HG02870 (cell line): Measurements from ENCODE around the gene ADARB2.

Experiments
- ATAC-seq: cut with Tn5 transposase; IDR thresholded peaks from one replicate; pipeline ENCODE4 v1.9.1; 2021; ENCODE audit warnings: mild to moderate bottlenecking, moderate library complexity; ENCODE audit not compliant: unreplicated experiment

The ADARB2 gene

DNA sequence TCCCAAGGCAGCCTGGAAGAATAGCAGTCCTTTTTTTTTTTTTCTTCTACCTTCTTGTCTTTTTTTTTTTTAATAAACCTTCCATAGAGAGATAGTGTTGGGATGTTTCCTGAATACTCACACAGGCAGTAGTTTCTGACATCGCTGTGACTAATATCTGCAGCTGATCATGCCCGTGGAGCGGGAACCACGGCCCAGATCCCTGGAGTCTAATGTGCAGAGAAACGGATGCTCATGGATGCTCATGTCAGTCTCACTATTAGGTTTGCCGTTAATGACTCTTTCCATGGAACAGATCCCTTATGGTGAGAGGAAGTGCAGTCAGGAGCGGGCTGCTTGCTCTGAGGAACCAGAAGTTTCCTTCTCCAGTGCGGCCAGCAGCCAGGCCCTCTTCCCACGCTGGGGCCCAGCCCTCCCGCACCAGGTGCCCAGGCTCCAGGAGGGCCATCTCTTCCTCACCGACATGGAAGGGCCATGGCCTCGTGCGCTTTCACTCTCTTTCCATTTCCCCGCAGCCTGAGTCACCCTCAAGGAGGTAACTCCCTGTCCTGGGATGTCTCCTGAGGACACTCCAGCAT is 548.7 kb downstream of the ADARB2 start:
- ATAC-seq: no peak

DNA sequence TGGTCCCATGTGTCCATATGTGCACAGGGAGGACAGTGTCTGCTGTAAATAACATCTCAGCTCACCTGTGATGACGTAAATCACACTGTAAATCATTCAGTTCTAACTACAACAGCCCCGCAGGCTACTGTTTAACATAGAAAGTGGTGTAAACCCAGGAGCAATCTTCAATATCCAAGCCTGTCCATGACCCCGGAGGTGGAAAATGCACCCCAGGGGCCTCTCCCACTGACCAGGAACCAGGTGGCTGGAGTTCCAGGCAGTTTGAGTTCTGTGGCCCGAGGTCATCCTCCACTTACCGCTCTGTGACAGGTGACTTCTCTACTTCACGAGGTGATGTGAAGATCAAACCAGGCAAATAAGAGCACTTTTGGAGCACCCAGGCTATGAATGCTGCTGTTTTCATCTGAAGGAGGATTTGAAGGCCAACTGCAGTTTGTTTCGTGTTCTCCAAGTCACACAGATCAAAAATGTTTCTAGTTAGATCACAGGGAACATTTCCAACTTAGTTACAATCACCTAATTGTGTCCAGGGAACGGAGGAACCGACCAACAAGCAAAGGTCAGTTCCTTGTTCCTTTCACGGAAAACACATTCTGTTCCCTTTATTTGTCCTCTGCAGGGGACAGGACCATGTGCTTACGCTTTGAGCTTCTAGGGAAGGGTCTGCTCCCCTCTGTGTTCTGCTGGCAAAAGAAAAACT is 549.3 kb downstream of the ADARB2 start:
- no peak for ATAC-seq

DNA sequence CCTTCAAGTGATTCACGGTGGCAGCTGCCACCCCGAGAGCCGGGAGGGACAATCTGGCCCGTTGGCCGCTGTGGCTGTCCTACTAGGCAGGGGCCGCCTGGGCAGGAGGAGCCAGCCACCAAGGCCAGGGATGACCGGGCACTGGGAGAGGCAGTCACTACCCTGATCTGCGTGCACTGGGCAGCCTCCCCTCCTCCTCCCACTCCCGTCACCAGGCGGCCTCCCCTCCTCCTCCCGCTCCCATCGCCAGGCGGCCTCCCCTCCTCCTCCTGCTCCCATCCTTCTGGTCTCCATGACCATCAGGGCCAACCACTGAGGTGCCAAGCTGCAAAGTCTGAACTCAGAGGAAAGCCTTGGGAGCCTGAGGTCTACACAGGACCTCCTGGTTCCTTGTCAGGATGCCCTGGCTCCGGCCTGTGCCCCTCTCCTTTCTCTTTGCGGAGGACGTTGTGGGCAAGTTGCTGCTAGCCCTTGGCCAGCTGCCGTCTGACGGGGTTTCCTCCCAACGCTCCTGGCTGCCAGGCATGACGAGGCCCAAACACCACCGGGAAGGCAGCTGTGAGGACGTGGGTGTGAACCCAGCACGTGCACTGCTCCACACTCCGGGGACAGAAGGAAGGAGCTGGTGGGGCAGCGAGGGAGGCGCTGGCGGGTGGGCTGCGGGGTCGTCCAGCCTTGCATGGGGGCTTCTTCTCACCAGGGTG is 550.0 kb downstream of the ADARB2 start:
- ATAC-seq: no peak

DNA sequence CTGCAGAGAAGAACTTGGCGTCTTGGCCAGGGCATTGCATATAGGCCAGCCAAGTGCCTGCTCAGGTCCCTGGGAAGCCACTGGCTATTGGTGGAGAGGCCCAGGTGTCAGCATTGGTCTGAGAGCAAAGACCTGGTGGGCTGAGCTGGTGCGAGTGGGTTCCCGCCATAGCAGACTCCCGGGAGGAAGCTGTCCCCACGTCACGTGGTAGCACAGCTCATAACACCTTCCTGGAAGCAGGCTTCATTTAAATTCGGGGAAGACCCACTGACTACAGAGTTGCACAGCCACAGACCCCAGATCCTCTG is 550.7 kb downstream of the ADARB2 start:
- ATAC-seq: no peak

DNA sequence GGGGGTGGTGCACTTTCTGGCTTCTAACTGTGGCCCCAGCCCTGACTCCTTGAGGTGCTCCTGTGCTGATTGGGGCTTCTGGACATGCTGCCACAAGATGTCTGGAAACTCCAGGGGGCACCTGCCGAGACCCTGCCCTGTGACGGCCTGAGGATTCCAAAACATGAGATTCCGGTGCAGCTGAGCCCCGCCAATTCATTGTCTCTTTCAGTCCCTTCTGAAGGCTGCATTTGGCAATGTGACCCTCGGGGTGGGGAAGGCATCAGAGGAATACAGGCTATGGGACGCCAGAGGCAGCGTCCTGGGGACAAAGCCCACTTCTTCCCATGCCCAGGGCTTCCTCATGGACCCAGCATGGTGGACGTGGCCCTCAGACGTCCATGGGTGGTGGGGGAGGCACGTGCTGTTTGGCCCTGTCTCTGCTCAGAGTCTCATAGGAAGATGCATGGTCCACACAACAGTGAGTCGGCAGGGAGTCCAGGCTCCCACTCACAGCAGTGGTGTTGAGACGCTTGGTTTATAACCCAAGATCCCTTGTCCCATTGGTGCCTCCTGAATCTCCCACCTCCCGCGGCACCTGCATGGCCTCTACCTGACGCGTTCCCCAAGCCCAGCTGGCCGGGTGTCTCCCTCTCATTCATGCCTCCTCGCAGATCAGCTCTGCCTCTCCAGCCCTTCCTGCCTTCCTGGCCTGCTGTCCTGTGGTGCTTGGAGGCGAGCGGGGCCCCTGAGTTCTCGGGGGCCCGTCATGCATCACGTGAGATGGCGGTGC is 551.2 kb downstream of the ADARB2 start:
- ATAC-seq: no peak

DNA sequence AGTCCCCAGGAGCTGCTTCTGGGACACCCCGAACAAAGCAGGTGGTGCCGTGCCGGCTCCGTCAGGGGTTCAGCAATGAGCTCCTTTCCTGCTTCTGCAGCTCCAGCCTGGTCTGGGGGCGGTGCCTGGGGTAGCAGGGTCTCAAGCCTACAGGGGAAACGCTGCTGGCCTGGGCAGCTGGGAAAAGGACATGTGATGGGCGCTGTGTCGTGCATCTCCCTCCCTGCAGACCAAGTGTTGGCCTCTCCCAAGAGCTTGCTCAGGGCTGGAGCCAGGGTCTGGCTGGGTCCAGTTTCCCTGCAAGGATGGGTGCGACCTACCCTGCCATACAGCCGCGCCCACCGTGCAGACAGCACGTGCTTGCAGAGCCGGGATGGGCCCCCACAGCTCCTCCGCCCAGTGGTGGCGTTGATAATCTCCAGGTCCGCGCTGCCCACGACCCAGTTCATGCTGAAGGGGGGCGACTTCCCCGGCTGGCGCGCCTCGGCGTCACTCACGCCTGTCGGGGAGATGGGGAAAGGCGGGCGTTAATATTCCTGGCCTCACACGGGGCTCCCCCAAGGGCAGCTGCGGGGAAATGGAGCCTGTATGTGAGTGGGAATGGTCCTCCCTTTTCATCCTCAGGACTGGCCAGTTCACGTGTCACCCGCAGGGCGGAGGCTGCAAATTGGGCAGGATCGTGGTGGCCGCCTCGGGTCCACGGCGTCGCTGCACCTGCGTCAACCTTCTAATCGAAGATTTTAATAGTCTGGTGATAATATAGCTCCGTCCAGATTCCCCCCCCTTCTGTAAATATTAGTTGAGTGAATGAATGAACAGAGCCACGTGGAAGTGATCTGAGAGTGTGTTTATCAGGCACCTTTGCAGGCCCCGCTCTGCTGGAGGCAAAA is 552.5 kb downstream of the ADARB2 start:
- ATAC-seq: no peak

DNA sequence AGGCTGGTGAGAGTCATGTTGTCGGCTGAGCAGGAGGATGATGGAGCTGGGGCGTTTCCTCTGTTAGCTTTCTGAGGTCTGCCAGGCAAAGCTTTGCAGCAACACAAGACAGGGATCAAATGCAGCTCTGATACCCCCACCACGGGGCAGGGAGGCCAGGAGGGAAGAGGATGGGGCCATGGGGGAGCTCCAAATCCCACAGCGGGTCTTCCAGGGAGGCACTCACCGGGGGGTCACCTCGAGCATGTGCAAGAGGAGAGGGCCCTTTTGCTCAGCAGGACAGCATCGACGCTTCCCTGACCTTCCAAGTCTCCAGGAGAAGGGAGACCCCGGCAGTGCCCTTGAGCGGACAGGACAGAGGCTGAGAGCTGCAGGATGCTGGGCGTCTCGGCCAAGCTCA is 553.6 kb downstream of the ADARB2 start:
- no peak for ATAC-seq

DNA sequence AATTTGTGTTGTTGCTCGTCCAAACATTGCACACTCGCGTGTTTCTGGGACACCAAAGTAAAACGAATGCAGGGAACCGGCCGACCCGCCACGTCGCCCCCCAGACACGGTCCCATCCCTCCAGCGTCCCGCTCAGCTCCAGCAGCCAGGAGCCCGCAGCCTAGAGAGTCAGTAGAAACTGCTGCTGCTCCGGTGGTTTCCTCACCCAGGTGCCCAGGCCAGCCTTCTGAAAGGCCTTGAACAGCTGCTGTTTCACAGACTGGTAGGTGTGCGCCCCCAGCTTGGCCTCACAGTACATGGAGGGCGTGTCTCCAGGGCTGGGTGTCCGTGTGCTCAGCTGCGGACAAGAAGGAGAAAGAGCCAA is 554.3 kb downstream of the ADARB2 start:
- no peak for ATAC-seq

DNA sequence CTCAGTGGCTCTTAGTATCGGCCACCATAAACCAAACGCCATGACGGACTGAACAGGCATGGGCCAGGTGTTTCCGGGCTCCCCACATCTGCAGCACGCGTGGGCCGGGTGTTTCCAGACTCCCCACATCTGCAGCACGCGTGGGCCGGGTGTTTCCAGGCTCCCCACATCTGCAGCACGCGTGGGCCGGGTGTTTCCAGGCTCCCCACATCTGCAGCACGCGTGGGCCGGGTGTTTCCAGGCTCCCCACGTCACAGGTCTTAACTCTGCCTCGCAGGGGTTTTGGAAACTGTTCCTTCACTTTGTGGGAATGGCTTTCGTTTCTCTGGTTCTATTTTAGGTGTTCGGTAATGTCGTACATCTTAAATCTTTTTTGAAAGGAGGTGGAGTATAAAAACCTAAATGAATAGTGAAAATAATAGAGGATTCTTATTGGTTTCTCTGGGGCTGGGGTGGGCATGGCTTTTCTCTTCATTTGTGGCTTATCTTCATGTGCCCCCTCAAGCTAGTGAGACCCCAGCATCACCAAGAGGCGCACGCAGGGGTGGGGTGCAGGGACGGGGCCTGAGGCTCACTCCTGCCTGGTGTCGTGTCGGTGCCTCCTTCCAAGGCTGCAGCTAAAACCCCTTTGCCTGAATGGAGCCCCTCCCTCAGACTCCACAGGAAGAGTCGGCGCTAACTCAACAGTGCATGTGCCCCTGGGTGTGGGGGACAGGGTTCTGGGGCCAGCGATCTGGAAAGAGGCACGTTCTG is 554.9 kb downstream of the ADARB2 start:
- ATAC-seq: no peak

DNA sequence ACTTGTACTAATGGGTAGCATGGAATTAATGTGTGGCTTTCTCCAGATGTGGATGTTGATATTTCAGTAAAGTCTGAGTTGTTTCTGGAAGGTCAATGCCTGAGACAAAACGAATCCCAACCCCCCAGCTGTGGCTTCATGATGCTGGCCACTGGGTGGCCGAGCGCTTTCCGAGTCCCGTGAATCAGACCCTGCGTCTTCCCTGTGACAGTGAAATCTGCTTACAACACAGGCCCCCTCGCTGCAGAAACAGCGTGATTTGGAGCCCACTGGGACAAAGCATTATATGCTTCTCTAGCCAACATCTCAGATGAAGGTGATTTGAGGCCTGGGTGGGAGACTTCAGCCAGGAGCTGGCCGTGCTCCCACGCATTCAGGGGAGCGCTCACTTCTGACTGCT is 556.5 kb downstream of the ADARB2 start:
- ATAC-seq: no peak

DNA sequence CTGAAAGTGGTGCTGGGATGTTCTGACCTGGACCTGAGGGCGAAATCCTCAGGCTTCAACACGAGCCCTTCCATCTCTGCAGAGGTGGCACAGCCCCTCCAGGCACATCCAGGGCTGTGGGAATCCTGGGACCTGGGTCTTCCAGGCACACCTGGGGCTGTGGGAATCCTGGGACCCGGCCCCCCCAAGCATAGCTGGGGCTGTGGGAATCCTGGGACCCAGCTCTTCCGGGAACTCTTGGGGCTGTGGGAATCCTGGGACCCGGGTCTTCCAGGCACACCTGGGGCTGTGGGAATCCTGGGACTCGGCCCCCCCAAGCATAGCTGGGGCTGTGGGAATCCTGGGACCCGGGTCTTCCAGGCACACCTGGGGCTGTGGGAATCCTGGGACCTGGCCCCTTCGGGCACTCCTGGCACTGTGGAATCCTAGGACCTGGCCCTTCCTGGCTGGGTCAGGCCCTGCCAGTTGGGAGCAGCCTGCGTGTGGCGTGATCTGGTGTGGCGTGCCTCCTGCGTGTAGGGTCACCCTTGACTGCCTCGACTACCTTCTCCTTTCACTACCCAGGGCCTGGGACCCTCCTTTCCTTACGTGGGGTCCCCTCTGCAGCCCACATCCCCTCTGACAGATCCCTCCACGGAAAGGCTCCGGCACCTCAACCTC is 557.1 kb downstream of the ADARB2 start:
- no peak for ATAC-seq

DNA sequence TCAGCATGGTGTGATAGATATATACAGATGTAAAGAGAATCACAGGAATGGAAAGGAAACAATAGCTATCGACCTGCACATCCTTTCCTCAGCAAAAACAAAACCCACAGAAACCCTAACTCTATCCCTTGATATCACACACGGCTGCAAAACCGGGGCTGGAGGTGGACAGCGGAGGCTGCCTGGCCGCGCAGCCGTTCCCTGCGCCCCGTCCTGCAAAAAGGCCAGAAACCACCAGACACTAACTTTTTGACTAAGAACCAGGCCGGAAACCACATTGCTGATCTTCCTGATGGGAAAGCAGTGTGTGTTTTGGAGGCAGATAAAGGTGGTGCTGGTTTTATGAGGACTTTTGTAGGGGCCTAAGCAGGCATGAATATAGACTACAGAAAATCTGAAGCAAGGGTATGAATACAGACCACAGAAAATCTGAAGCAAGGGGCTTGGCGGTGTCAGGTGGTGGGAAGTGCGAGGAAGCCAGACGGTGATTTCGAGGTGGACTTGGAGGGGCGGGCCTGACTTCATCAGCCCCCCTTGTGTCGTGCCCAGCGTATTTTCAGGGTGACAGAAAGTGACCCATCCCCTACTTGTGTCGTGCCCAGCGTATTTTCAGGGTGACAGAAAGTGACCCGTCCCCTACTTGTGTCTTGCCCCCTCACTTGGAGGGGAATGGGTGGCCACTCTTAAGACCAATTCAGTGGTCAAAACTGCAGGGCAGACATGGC is 557.8 kb downstream of the ADARB2 start:
- ATAC-seq: no peak

DNA sequence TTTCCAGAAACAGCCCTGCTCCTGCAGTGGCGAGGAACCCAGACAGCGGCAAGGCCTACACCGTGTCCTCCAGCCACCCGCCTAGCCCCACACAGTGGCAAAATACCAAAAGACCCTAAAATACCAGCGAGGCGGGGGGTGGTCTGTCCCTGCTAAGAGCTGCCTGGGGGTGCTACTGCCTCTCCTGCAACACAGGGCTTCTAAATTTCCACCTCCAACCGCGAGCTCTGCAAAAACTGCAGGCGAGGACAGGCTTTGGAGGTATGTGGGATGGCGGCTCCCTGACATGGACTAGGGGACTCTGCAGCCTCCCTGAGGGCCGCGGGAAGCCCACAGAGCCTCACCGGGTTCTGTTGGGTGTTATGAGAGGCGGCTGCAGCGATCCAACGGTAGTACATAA is 558.8 kb downstream of the ADARB2 start:
- no peak for ATAC-seq

DNA sequence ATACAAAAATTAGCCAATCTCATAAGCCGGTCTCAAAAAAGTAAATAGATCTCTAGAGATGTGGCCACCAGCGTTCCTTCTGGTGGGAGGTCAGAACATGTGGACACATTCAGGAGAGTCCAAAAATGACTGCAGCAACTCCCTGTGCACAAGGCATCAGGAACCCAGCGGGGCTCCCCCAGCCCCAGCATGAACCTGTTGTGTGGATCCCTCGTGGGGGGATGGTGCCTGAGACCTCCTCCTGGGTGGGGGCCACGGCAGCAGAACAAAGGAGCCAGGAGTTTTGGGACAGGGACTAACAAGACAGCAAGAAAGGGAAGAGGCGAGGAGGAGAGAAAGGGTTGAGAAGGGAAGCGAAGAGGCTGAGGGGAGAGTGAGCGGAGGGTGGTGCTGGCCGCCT is 559.4 kb downstream of the ADARB2 start:
- ATAC-seq: no peak

DNA sequence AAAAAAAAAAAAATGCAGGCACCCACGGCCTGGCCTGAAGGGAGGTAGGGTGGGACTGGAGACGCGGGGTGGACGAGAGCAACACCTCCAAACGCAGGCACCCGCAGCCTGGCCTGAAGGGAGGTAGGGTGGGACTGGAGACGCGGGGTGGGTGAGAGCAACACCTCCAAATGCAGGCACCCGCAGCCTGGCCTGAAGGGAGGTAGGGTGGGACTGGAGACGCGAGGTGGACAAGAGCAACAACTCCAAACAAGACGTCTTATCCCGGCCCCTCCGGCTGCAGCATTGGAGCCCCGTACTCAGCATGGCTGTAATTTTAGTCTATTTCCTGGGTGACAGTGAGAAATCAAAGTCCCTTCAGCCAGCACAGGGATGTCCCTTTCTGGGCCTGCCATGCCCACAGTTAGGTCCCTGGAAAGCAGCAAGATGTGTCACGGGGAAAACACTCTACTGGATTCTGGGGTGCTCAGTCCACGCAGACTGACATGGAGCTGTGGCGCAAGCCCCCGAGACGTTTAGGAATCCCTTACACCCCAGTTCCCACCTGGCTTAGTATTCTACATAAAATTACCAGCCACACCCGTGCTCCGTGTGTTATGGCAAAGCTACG is 561.3 kb downstream of the ADARB2 start:
- ATAC-seq: no peak

DNA sequence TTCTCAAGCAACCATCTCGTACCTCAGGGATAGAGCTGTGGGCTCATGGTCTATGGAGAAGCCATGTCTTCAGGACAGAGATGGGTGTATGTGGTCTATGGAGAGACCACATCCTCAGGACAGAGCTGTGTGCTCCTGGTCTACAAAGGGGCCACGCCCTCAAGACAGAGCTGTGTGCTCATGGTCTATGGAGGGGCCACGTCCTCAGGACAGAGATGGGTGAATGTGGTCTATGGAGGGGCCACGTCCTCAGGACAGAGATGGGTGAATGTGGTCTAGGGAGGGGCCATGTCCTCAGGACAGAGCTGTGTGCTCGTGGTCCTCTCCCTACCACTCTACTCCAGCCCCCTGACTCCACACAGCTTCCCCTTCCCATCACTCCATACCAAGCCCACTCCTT is 563.3 kb downstream of the ADARB2 start:
- no peak for ATAC-seq

DNA sequence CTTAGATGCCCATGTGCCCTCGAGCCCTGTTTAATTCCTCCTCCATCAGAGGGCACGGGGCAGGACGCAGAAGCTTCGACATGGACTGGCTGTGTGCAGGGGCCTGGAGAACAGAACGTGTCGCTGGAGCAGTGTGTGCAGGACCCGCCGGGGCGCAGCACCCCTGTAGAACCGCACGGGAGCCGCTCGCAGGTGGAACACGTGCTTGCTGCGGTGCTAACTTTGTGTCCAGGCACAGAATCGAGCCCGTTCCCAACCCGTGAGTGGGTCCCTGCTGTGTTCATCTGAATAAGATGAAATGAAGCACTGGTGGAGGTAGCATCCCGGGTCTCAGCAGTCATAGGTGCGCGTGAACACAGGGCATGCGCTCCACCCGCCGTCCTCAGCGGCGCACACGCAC is 564.2 kb downstream of the ADARB2 start:
- ATAC-seq: no peak

DNA sequence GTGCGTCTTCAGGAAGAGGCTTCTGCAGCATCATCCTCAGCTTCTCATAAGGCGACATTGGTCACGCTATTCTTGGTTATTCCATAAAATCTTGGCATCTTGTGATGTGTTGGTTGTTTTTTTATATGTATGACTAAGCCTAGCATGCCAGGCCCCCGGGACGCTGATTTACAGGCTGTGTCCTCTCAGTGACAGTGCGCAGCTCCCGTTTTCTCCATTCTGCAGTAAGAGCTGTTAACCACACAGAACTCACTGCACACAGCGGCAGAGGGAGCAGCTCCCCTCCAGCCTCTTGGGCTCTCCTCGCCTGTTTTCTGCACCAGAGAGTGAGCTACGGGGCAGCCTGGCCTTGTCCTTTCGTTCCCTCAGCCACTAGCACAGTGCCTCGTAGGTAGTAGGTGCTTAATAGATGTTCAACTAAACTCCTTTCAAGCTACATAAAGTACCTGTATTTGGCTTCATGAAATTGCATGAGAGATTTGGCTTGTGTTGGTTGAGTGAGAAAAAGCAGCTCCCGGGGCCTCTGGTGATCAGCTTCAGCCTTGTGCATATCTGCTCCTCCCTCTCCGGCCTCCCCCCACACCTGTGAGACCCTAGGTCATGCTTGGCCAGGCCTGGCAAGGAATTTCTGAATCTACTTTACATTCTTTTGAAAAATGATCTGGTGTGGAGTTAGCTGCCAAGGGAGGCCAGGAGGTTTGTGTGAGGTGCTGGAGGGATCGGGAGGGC is 564.9 kb downstream of the ADARB2 start:
- no peak for ATAC-seq
